ENCODE measurements around the gene SH3RF3.

The SH3RF3 gene

DNA sequence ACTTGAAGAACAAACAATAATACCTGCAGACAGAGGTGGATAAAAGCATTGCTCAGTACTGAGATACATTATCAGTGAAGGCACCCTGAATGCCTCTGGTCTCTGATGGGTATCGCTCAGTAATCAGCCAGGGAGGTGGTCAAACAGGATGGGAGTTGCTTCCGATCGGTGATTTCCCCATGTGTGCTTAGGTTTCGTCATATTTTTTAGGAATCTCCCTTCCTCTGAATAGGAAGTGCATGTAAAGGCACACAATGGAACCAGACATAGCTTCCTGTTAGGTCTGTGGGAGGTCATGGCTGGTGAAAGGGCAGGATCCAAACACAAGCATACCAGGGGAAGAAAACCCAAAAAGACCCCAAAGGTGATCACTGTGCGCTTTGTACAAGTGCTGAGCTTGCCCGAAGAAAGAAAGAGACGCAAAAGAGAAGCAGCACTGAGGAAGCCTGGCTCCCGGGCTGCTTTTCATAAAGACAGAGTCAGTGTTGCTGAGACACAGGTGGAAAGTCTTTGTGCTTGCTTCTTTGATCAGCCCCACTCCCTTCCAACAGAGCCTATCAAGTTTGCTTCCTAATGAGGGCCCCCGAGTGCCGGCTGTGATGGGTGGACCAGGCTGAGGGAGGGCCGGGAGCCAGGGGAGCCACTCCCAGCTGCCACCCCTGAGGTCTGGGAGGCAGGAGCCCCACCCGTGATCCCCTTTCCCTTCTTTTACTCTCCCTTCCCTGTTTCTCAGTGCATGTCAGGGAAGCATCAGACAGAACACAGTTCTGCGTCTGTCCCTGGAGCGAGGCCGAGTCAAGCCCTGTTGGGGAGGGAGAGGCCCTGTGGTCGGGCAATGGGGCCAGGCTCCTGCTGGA is 138.2 kb downstream of the SH3RF3 start:
- no peak for DNase-seq

DNA sequence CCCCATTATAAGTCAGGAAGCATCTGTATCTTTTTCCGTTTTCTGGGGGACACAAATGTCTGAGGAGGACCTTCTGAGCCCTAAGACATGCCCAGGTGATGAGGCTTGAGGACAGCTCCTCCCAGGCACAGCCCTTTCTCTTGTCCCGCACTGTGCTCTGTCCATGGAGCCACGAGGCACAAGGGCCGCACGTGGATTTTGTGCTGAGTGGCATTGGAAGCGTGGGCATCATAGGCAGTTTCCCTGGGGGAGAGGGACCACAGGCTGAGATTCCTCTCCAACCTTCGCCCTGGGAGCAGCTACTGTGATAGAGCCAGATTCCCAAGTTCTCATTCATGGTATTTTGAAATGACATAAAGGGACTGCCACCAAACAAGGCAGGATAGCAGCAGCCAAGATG is 139.9 kb downstream of the SH3RF3 start:
- DNase-seq = no peak

DNA sequence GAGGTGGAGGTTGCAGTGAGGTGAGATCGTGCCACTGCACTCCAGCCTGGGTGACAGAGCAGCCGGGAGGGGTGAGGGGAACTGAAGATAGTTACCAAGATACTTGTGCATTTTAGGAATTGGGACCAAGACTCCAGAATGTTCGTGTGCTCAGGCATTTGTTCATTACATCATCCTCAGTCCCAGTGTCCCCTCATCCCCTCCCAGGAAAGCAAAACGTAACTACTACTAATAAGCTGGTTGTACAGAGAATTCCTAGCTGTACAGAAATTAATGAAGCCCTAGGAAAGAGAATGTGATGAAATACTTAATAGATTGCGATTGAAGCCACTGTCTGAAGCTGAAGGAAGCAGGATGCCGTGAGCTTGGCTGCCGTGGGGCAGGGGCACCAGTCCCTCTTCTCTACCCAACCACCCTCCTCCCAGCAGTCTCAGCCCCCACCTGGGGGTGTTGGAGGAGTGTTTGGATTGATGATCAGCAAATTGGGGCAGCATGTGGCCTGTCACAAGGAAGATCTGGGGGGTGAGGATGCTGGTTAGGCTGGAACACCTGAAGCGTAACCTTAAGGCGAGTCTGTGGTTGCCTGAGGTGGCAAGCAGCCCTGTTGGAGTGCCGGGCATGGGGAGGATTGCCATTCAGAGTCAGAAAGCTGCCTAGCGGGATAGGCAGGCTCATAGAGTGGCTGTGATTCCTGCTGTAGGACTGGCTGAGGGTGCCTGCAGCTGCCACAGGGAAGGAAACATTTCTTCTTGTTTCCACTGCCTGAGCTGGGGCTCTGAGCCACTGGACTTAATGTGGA is 140.9 kb downstream of the SH3RF3 start:
- no peak for DNase-seq

DNA sequence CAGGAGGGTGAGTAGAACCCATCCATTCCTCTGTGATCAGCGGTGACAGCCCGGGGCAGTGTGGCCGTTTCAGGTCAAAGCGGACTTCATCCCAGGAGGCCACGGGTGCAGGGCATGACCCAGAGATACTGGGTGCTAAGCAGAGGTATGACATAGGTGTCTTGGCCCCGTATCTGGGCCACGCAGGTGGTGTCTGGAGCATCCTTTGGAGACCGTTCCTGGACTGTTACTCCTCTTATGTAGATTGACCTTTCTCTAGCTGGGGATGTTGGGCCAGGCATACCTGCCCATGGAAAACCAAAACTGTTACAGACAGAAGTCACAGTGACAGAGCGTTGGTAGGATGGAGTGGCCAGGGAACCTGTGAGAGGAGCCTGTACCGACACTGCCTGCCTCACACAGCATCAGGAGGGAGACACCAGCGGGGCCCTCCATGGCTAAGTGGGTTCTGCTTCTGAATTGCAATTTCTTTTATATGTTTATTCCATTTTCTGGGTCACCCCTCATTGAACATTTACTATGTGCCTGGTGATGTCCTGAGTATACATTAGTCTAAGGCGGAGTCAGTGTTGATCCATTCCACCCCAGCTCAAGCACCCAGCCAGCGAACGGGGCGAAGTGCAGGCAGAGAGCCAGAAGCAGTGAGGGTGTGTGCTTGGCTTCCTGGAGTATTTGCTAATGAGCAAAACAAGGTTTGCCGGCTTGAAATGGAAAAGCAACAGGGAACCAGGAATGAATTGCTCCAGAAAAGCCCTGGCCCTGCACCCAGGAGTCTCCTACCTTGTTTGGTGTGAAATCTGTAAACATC is 141.7 kb downstream of the SH3RF3 start:
- DNase-seq = no peak

DNA sequence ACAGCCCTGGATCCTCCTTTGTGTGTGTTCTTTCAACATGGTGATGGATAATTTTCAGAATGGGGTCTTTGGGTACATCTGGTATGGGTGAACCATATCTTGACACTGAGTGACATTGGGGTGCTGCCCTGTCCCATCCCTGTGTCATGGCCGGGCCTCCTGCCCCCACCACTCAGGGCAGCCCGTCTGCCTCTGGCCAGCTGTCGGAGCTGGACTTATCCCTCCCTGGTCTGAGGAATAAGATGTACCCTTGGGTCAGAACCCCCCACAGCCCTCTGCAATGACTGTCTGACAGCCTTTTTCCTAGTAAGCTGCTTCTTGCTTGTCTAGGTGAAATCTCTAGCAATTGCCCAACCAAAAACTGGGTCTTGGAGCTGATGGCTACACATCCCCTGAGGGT is 142.9 kb downstream of the SH3RF3 start:
- no peak for DNase-seq

DNA sequence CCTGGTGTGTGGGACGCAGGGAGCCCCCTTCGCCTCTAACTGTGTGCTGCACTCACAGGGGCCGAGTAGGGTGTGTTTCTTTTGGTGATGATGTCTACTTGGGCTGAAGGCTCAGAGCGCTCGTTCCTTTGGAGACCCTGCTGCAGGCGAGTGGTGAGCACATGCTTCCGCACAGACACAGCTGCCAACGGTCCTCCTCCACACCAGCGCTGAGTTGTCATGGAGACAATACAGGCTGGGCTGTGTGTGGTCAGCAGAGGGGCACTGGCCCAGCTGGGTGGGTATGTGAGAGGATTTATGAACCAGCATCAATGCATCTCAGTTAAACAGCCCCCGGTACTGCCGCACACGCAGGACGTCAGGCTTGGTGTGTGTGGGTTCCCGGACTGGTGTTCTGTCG is 143.5 kb downstream of the SH3RF3 start:
- DNase-seq = no peak

GRCh38 chr2:109275120-109276012 is 146.4 kb downstream of the SH3RF3 start:
- no peak for DNase-seq

- no peak for DNase-seq
These were observed 148.4 kb downstream of the SH3RF3 start for GRCh38 chr2:109277406-109277805.

DNA sequence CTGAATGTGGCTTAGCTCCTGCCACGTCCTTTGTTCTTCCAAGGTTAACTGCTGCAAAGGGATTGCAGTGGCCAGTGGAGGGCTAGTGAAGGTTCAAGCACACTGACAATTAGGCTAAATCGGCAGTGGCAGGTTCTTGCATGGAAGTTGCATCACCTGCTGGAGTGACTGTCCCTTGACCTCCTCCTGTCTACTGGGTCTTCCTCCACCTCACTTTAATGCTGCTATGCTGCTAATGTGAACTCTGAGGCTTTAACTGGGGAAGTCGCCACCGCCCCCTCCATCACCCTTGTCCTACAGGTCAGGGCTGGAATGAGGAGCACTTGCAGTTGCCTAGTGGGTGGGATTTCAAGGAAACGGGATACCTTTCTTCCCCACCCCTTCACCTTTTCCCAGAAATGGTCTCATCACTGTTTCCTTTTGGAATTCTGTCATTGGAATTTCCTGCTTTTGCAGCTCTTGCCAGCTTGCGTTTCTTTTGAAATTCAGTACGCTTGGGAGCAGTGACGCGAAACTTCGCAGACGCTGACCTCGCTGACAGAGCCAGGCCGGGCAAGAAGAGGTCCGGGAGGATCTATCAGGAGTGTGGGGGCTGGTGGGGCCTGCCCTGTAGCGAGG is 150.3 kb downstream of the SH3RF3 start:
- DNase-seq = no peak

GRCh38 chr2:109280804-109281203 is 151.8 kb downstream of the SH3RF3 start:
- no peak for DNase-seq

GRCh38 chr2:109282360-109282759 is 153.4 kb downstream of the SH3RF3 start:
- DNase-seq = no peak

DNA sequence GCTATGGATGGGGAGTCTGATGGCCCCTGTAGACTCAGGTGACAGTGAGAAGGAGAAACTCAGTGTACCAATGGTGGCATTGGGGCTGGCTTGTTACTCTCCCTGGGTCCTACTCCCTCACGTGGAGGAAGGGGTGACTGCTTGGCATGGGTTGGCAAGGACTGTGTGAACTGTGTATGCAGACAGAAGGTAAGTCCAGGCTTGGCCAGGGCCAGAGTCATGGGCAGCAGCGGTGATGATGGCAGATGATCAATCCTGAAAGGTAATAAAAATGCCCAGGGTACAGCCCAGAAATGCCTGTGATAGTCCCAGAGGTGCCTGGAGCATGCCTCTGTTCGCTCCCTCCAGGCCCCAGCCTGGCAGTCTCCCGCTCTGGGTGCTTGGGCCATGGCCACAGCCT is 153.9 kb downstream of the SH3RF3 start:
- no peak for DNase-seq

DNA sequence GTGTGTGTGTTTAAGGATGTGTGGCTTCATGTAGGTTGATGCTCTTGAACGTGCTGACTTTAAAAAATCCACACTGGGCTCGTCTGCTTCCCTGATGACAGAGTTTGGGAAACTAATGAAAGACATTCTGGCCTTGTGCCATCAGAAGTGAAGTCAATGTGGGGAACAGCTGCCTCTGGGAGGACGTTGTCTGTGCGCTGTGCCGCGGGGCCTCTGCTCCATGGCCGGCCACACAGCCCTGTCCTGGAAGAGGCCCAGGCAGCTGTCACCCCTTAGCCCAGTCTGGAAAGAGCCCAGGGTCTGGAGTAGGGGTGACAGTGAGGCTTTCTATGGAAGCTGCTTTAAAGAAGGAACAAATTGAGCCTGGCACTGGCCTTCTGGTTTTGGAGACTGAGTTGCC is 155.8 kb downstream of the SH3RF3 start:
- DNase-seq = no peak

DNA sequence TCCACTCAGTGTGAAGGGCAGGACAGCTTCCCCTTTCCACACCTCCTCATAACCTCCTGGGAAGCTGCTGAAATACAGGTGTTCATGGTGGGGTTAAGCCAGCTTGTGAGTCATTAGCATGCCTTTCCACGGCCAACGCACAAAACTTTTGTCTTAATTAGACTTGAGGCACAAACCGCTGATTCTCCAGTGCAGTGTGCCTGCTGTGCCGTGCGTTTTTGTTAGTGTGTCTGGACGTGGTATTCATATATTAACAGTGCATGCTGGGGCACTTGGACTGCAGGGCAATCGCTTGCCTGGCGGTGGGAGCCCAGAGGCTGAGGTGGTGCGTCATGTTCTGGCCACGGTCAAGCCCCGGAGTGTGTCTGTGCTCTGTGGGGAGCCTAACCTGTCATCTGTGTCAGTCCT is 156.2 kb downstream of the SH3RF3 start:
- DNase-seq = no peak

GRCh38 chr2:109287413-109287812 is 158.4 kb downstream of the SH3RF3 start:
- no peak for DNase-seq

DNA sequence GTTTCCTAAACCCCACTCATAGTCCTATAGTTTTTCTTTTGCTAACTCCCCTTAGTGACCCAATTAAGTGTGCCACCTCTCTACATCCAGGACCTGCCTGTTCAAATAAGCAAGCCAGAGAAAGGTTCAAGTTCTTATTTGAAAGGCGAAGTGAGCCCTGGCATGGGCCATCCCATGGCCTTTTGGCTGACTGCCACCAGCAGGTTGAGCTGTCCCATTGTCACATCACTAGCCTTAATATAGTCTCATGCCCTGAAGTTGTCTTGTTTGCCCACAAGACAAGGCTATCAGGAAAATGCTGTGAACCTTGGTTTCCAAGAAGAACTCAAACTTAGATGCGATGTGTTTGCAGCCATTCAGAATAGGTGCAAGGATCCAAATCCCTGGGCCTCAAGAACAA is 158.8 kb downstream of the SH3RF3 start:
- DNase-seq = no peak

DNA sequence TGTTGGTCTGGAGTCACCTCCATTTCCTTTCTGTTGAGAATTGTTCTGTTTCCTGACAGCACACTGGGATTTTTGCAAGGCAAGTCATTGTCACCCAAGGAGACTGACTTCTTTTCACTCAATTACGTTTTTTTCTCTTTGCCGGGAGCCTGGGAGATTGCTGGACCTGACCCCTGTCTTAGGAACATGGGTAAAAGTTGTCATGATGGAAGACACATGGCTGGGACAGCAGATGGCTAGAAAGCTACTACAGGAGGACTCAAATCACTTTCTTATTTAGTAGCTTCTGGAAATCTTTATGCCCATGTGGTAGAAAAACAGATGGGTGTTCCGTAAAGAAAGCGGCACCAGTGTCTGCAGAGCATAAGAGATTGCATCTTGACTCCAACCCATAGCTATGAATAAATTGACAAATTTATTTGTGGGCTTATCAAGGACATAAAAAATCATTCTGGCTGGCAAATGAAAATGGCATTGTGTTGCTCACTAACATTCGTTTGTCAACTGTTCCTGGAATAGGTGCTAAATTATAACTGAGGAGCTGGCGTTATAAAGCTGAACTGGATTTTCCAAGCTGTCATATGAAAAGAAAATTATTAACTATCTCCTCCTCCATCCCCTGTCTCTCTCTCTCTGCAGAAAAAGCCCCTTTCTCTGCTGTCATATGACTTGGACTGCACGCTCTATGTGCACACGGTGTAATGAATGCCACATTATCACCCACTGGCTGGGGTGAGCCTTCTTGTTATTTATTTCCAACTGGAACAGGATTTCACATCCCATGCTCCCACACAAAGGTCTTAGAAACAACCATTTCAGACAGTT is 159.8 kb downstream of the SH3RF3 start:
- no peak for DNase-seq

- DNase-seq = no peak
These were observed 160.7 kb downstream of the SH3RF3 start for GRCh38 chr2:109289504-109290222.

DNA sequence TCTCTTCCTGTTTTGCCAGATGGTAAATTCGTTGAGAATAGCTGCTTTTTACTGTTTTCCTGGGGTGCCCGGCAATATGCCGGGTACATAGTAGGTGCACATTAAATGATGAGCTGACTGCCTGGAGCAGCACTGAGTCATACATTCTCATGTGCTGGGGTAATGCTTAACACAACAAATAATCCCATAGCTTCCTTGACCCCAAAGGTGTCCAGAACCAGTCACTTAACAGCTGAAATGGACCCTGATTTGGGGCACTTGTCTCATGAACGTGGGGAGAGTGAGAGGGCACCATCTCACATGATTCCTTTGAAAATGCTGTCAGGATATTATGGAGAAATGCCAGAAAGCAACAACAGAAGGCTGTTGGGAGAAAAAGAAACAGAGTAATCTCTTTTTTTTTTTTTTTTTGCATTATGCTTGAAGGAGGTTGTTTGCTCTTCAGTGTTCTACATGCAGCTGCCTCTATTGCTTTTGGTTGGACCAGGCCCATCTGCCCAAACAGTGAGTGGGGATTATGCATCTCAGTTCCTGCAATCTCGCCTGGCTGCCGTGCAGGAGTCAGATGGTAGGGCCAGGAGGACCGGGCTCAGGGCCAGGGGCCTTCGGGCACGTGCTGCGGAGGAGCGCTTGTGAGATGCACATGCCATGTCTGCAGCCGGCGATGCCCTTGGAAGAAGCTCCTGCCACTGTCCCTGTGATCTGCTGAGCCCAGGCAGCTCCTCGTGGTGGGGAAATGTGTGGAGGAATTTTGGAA is 162.1 kb downstream of the SH3RF3 start:
- no peak for DNase-seq

Data from activated CD4-positive, alpha-beta T cell treated with anti-CD3 and anti-CD28 coated beads for 1 hour (primary cell).